Ishikawa (cell line): ENCODE measurements around the gene PSMD11.

Source experiments
- CEBPB ChIP-seq: IDR thresholded peaks from 2 replicates; pipeline ENCODE4 v1.6.1; 2012
- FOXM1 ChIP-seq: IDR thresholded peaks from 2 replicates; pipeline ENCODE4 v1.6.1; 2012; ENCODE audit warnings: low read depth, borderline replicate concordance
- TAF1 ChIP-seq: IDR thresholded peaks from 2 replicates; pipeline ENCODE4 v1.6.1; 2012; ENCODE audit warnings: low read depth, mild to moderate bottlenecking
- ZBTB7A ChIP-seq: IDR thresholded peaks from 2 replicates; pipeline ENCODE4 v1.6.1; 2012; ENCODE audit warnings: low read depth
- TF ChIP-seq, protein P1 (sequence below): IDR thresholded peaks from 2 replicates; pipeline ENCODE4 v1.6.1; 2012; ENCODE audit warnings: low read depth, mild to moderate bottlenecking

DNA sequence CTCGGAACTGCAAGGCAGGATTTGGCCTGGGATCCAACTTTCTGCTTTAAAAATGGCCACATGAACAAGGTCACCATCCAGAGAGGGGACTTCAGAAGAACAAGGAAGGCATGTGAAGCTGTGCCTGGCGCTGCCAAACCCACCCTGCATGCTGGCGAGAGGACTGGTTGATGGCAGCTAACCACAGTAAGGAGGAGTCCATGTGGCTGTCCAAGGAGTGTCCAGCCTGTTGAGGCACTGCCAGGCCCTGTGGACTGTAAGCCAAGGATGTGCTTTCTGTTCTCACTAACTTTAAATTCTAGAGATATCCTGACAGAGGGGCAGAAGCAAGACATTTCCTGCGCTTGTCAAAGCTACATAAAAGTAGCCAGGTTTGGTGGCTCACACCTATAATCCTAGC is 82.8 kb downstream of the PSMD11 start:
- TF ChIP-seq, protein P1, sequence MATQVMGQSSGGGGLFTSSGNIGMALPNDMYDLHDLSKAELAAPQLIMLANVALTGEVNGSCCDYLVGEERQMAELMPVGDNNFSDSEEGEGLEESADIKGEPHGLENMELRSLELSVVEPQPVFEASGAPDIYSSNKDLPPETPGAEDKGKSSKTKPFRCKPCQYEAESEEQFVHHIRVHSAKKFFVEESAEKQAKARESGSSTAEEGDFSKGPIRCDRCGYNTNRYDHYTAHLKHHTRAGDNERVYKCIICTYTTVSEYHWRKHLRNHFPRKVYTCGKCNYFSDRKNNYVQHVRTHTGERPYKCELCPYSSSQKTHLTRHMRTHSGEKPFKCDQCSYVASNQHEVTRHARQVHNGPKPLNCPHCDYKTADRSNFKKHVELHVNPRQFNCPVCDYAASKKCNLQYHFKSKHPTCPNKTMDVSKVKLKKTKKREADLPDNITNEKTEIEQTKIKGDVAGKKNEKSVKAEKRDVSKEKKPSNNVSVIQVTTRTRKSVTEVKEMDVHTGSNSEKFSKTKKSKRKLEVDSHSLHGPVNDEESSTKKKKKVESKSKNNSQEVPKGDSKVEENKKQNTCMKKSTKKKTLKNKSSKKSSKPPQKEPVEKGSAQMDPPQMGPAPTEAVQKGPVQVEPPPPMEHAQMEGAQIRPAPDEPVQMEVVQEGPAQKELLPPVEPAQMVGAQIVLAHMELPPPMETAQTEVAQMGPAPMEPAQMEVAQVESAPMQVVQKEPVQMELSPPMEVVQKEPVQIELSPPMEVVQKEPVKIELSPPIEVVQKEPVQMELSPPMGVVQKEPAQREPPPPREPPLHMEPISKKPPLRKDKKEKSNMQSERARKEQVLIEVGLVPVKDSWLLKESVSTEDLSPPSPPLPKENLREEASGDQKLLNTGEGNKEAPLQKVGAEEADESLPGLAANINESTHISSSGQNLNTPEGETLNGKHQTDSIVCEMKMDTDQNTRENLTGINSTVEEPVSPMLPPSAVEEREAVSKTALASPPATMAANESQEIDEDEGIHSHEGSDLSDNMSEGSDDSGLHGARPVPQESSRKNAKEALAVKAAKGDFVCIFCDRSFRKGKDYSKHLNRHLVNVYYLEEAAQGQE = no peak
- TF ChIP-seq TAF1 (no peak), ZBTB7A (no peak), CEBPB (no peak), FOXM1 (no peak)
